ENCODE results near the gene DYNLT4.

GRCh38 chr1:44777969-44778635 lies 29.0 kb downstream of the DYNLT4 start:
- no peak for TF ChIP-seq SUZ12 (IDR thresholded peaks at IDR 0.05)
- TF ChIP-seq BHLHE40 (IDR thresholded peaks at IDR 0.05; ENCODE audit: borderline replicate concordance), result no peak
- TF ChIP-seq FOXM1 (IDR thresholded peaks at IDR 0.05; ENCODE audit: borderline replicate concordance), result no peak
- TF ChIP-seq FOXK2 (IDR thresholded peaks at IDR 0.05), result no peak
- no peak for TF ChIP-seq FOXA1 (IDR thresholded peaks at IDR 0.05)
- TF ChIP-seq ARNT (IDR thresholded peaks at IDR 0.05), result no peak
- no peak for TF ChIP-seq SP1 (IDR thresholded peaks at IDR 0.05)
- TF ChIP-seq, protein P1, sequence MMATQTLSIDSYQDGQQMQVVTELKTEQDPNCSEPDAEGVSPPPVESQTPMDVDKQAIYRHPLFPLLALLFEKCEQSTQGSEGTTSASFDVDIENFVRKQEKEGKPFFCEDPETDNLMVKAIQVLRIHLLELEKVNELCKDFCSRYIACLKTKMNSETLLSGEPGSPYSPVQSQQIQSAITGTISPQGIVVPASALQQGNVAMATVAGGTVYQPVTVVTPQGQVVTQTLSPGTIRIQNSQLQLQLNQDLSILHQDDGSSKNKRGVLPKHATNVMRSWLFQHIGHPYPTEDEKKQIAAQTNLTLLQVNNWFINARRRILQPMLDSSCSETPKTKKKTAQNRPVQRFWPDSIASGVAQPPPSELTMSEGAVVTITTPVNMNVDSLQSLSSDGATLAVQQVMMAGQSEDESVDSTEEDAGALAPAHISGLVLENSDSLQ (IDR thresholded peaks at IDR 0.05), result no peak

All from HEK293T (cell line).